H1 (cell line): ENCODE measurements around the gene NFATC4. TPM values are rescaled to one million over a fixed set of nuclear protein-coding genes. Genes with fewer than 3 reads are reported as not detected.

ENCODE experiments used
- CTCF ChIA-PET: fragments of 300-600 bp; sonication (Branson Sonifier 250); formaldehyde crosslinking; loops from one replicate; lab custom pipeline; 2021; ENCODE audit not compliant: partially characterized antibody; lab: Charles Lee
- POLR2A ChIA-PET: fragments of 300-600 bp; sonication (Branson Sonifier 250); formaldehyde crosslinking; loops from one replicate; lab custom pipeline; 2021; ENCODE audit warnings: inconsistent platforms; ENCODE audit not compliant: partially characterized antibody; lab: Charles Lee
- DNase-seq, 2 experiments: peaks; one replicate each; pipeline versions ENCODE4 v3.0.0 to v3.0.0-alpha.2; 2010 to 2022; ENCODE audit warnings: low spot score in 2 of 2, low read depth in 1 of 2, mixed read lengths in 1 of 2
- FAIRE-seq: peaks from 2 replicates; lab custom pipeline; 2011; peaks lifted over from hg19 to GRCh38; lab: Jason Lieb, UNC
- H2AFZ ChIP-seq: 2 replicates; pipeline ENCODE4 v1.8.1; 2012; ENCODE audit warnings: low read length, inconsistent platforms
- H2AK5ac ChIP-seq: 2 replicates; pipeline ENCODE4 v1.6.1; 2013; ENCODE audit warnings: low read depth, low read length
- H2BK120ac ChIP-seq: replicated peaks from 2 replicates; pipeline ENCODE3; 2013; ENCODE audit warnings: low read depth, low read length, inconsistent platforms
- H2BK12ac ChIP-seq: 2 replicates; pipeline ENCODE4 v1.6.1; 2013; ENCODE audit warnings: low read depth, low read length
- H2BK15ac ChIP-seq: 2 replicates; pipeline ENCODE4 v1.6.1; 2013; ENCODE audit warnings: low read length
- H2BK20ac ChIP-seq: 2 replicates; pipeline ENCODE4 v1.6.1; 2013; ENCODE audit warnings: low read length
- H2BK5ac ChIP-seq: 2 replicates; pipeline ENCODE4 v1.6.1; 2013; ENCODE audit warnings: low read depth, low read length
- H3K14ac ChIP-seq: 2 replicates; pipeline ENCODE4 v1.6.1; 2013; ENCODE audit warnings: inconsistent platforms; ENCODE audit not compliant: insufficient read length
- H3K18ac ChIP-seq: 2 replicates; pipeline ENCODE4 v1.6.1; 2013; ENCODE audit warnings: low read length; ENCODE audit errors: extremely low read depth
- H3K23ac ChIP-seq: 2 replicates; pipeline ENCODE4 v1.6.1; 2013; ENCODE audit warnings: inconsistent platforms; ENCODE audit not compliant: insufficient read length
- H3K23me2 ChIP-seq: 2 replicates; pipeline ENCODE4 v1.6.1; 2013; ENCODE audit warnings: low read depth, low read length
- H3K27ac ChIP-seq: 2 replicates; pipeline ENCODE4 v1.6.1; 2011; ENCODE audit warnings: low read depth, low read length, inconsistent platforms
- H3K27me3 ChIP-seq, 4 experiments: replicated peaks in 1 of 4; 1 replicate in 1 of 4; 2 replicates in 3 of 4; pipeline versions ENCODE4 v1.6.1 to v1.8.1; 2011 to 2013; ENCODE audit warnings: low read length in 3 of 4, mild to moderate bottlenecking in 3 of 4, inconsistent platforms in 2 of 4, mixed read lengths in 2 of 4, moderate library complexity in 1 of 4; ENCODE audit not compliant: control insufficient read depth in 3 of 4, insufficient read depth in 3 of 4; ENCODE audit errors: extremely low read depth in 1 of 4
- H3K36me3 ChIP-seq, 4 experiments: 2 replicates each; pipeline versions ENCODE4 v1.6.1 to v1.8.1; 2011 to 2013; ENCODE audit warnings: mild to moderate bottlenecking in 4 of 4, low read length in 3 of 4, moderate library complexity in 2 of 4, control low read depth in 1 of 4, inconsistent platforms in 1 of 4; ENCODE audit not compliant: insufficient read depth in 4 of 4, control insufficient read depth in 2 of 4
- H3K4ac ChIP-seq: replicated peaks from 2 replicates; pipeline ENCODE3; 2013; ENCODE audit warnings: low read length, low read depth, mixed read lengths, inconsistent platforms; ENCODE audit not compliant: insufficient read length
- H3K4me1 ChIP-seq, 4 experiments: replicated peaks in 1 of 4; 1 replicate in 1 of 4; 2 replicates in 3 of 4; pipeline versions ENCODE4 v1.6.1 to v1.8.1; 2011 to 2013; ENCODE audit warnings: low read length in 3 of 4, inconsistent platforms in 2 of 4, mixed read lengths in 1 of 4; ENCODE audit not compliant: insufficient read depth in 4 of 4, control insufficient read depth in 3 of 4
- H3K4me2 ChIP-seq, 2 experiments: 2 replicates each; pipeline versions ENCODE4 v1.6.1 to v1.8.1; 2011 to 2013; ENCODE audit warnings: low read depth in 2 of 2, low read length in 2 of 2, control low read depth in 1 of 2, inconsistent platforms in 1 of 2, mild to moderate bottlenecking in 1 of 2; ENCODE audit not compliant: insufficient read depth in 1 of 2
- H3K4me3 ChIP-seq, 4 experiments: fragments of 200-600, 300-600 bp in 1 of 4; sonication (generic), shearing (Covaris generic), sonication (Bioruptor Twin) in 1 of 4; 2 replicates each; pipeline versions ENCODE4 v1.5.1 to v1.8.1; 2011 to 2016; ENCODE audit warnings: low read length in 4 of 4, low read depth in 3 of 4, control low read depth in 2 of 4, inconsistent platforms in 2 of 4, mild to moderate bottlenecking in 2 of 4, mixed read lengths in 1 of 4, moderate library complexity in 1 of 4; ENCODE audit not compliant: insufficient read depth in 2 of 4; ENCODE audit errors: extremely low read depth in 1 of 4
- H3K56ac ChIP-seq: replicated peaks from 2 replicates; pipeline ENCODE3; 2013; ENCODE audit warnings: low read depth, mild to moderate bottlenecking, mixed read lengths, low read length, inconsistent platforms; ENCODE audit not compliant: insufficient read length
- H3K79me1 ChIP-seq: 2 replicates; pipeline ENCODE4 v1.6.1; 2013; ENCODE audit warnings: low read depth, low read length, control low read depth
- H3K79me2 ChIP-seq, 2 experiments: 2 replicates each; pipeline versions ENCODE4 v1.6.1 to v1.8.1; 2012 to 2013; ENCODE audit warnings: low read length in 2 of 2, mild to moderate bottlenecking in 2 of 2, inconsistent platforms in 1 of 2; ENCODE audit not compliant: insufficient read depth in 2 of 2, control insufficient read depth in 1 of 2
- H3K9ac ChIP-seq, 4 experiments: replicated peaks in 1 of 4; 1 replicate in 1 of 4; 2 replicates in 3 of 4; pipeline versions ENCODE4 v1.6.1 to v1.8.1; 2011 to 2013; ENCODE audit warnings: low read depth in 3 of 4, low read length in 3 of 4, control low read depth in 2 of 4, mild to moderate bottlenecking in 2 of 4, moderate library complexity in 2 of 4, inconsistent platforms in 1 of 4; ENCODE audit errors: extremely low read depth in 1 of 4
- H3K9me3 ChIP-seq, 2 experiments: 2 replicates each; pipeline versions ENCODE4 v1.6.1 to v1.8.1; 2012 to 2013; ENCODE audit warnings: mild to moderate bottlenecking in 2 of 2, moderate library complexity in 2 of 2, control low read depth in 1 of 2, inconsistent platforms in 1 of 2, low read depth in 1 of 2, low read length in 1 of 2, mixed read lengths in 1 of 2; ENCODE audit not compliant: insufficient read depth in 2 of 2
- H4K20me1 ChIP-seq, 2 experiments: replicated peaks in 1 of 2; 2 replicates each; pipeline versions ENCODE3 to v1.8.1; 2011 to 2013; ENCODE audit warnings: inconsistent platforms in 2 of 2, low read length in 2 of 2, mild to moderate bottlenecking in 1 of 2; ENCODE audit not compliant: insufficient read depth in 2 of 2, control insufficient read depth in 1 of 2
- H4K5ac ChIP-seq: 2 replicates; pipeline ENCODE4 v1.6.1; 2013; ENCODE audit warnings: low read length, low read depth, mixed read lengths, inconsistent platforms; ENCODE audit not compliant: insufficient read length
- H4K8ac ChIP-seq: 2 replicates; pipeline ENCODE4 v1.8.0; 2013; ENCODE audit warnings: mild to moderate bottlenecking, moderate library complexity, low read length, inconsistent platforms; ENCODE audit not compliant: insufficient read depth; ENCODE audit errors: extremely low read depth
- H4K91ac ChIP-seq: replicated peaks from 2 replicates; pipeline ENCODE3; 2013; ENCODE audit warnings: low read length, mixed read lengths, inconsistent platforms; ENCODE audit not compliant: insufficient read length
- BRCA1 ChIP-seq: IDR thresholded peaks from 2 replicates; pipeline ENCODE4 v1.6.1; 2012; ENCODE audit warnings: low read depth, low read length, improper control_type of control experiment
- E2F6 ChIP-seq: IDR thresholded peaks from 2 replicates; pipeline ENCODE4 v1.6.1; 2012; ENCODE audit warnings: inconsistent platforms
- WGBS, 2 experiments: shearing (Covaris generic) in 1 of 2; methylation state at CpG; one replicate each; pipeline versions ENCODE4 v1.1.6 to v1.1.7; 2013 to 2015; ENCODE audit warnings: low lambda C conversion rate in 2 of 2, mixed read lengths in 2 of 2, inconsistent platforms in 1 of 2, low coverage in 1 of 2, missing lambda C conversion rate in 1 of 2; ENCODE audit not compliant: insufficient replicate concordance in 2 of 2, insufficient coverage in 1 of 2, insufficient read length in 1 of 2; ENCODE audit errors: extremely low coverage in 1 of 2, missing lambda C conversion rate in 1 of 2; 5-methylcytosine and 5-hydroxymethylcytosine counted together
- polyA plus RNA-seq, 7 experiments: library from polyadenylated mRNA; depleted of rRNA in 3 of 7; stranded (reverse) in 5 of 7; unstranded in 2 of 7; fragments of >200 nt in 5 of 7; fragments of 200-250 nt in 2 of 7; gene quantifications; 1 replicate in 5 of 7; 2 replicates in 1 of 7; 4 replicates in 1 of 7; pipeline versions ENCODE4 v1.2.1 to v1.2.3, GENCODE V29; 2011 to 2013; ENCODE audit warnings: missing spikeins in 2 of 7, mixed read lengths in 2 of 7
- total RNA-seq: library from RNA; stranded (reverse); fragmentation: NEBNext Ultra II Directional; extraction: Animal tissue kit (Norgen Biotek cat#: 25700); gene quantifications from 2 replicates; pipeline ENCODE4 v1.2.1, GENCODE V29; 2021

The NFATC4 gene
- total and polyA plus RNA-seq, 2 of the 8 experiments (the other 6 are each of a cell fraction or from before 2014, with no cell fraction given): 47.3 to 50.3 TPM

GRCh38 chr14:24329736-24330135, 38.2 kb upstream of the NFATC4 start:
- Histone ChIP-seq H2BK5ac (no peak overlapping the region), H3K23ac (no peak overlapping the region), H4K5ac (no peak overlapping the region), H4K20me1 (no peaks in the 10 kb centered on the region), H3K4me3 (no peak overlapping the region), H3K4me1 (peaks cover 0 to 11% (median 7%) of the 10 kb centered on the region in 4 experiments; a peak in 5 of 7 replicates), H3K56ac (no peak overlapping the region), H2AK5ac (no peak overlapping the region), H2BK12ac (no peak overlapping the region), H3K18ac (no peak overlapping the region), H3K27ac (no peak overlapping the region), H2BK120ac (no peak overlapping the region), H2BK20ac (no peak overlapping the region), H3K79me1 (no peaks in the 10 kb centered on the region), H3K27me3 (peaks cover 18 to 64% (median 32%) of the 10 kb centered on the region in 4 experiments), H3K4ac (no peak overlapping the region), H3K9ac (no peak overlapping the region), H3K79me2 (no peaks in the 10 kb centered on the region), H3K9me3 (no peaks in the 10 kb centered on the region), H3K4me2 (no peak overlapping the region), H2AFZ (no peak overlapping the region), H4K91ac (no peak overlapping the region), H3K36me3 (no peaks in the 10 kb centered on the region), H3K23me2 (peaks cover 14% of the 10 kb centered on the region)
- DNase-seq: no peak
- no peak for FAIRE-seq
- POLR2A ChIA-PET: no interaction called here
- WGBS, 2 experiments: 88% methylated on average over 9 of the region's 9 CpGs; no CpG with 5 or more reads in 1 of the 2 experiments
- CTCF ChIA-PET: interaction anchor here (1.1 to 27.8 kb wide), 11 partner anchors 8 to 111 kb away, joined by 3 to 664 read pairs (median 14); partner anchors contain the start of genes CBLN3, CIDEB, KHNYN and LTB4R
- no peak for TF ChIP-seq BRCA1
- TF ChIP-seq E2F6: no peak
- TF ChIP-seq, all 59 proteins: peak for 0
- Histone ChIP-seq H4K8ac (peak overlapping the region; percentile 9; the same call in 1 of the 2 replicates), H3K14ac (no peak overlapping the region), H2BK15ac (no peak overlapping the region; the same call in 1 of the 2 replicates)
